ENCODE measurements around the gene UNC5A.

The UNC5A gene

DNA sequence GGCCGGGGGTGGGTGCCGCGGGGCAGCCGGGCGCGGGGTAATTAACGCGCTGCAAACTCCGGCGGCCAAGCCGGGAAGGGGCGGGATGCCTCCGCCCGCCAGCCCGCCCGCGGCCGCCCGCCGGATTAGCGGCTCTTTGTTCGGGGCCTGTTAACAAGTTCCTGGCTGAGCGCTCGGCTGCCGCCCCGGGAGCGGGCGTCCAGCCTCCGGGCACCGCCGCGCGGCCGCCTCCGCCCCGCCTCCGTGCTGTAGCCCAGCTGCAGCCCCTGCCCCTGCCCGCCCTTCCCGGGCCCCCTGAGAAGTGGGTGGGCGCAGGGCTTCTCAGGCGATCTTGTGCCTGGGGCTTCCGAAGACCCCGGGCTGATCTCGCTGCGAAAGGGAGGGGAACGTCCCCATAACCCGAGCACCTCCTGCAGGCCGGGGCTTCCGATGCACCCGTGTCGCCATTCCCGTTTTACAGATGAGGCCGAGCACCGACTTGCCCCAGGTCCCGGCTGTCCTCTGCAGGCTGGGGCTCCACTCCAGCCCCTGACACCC lies 7.5 kb downstream of the UNC5A start (continued):
- TF ChIP-seq GLI2 (tag by site-specific recombination; IDR thresholded peaks at IDR 0.05; ENCODE audit: borderline replicate concordance, low read depth) = no peak
- peak; percentile 80 for TF ChIP-seq ZBTB17 (tag by site-specific recombination; IDR thresholded peaks at IDR 0.05)
- TF ChIP-seq, protein P1, sequence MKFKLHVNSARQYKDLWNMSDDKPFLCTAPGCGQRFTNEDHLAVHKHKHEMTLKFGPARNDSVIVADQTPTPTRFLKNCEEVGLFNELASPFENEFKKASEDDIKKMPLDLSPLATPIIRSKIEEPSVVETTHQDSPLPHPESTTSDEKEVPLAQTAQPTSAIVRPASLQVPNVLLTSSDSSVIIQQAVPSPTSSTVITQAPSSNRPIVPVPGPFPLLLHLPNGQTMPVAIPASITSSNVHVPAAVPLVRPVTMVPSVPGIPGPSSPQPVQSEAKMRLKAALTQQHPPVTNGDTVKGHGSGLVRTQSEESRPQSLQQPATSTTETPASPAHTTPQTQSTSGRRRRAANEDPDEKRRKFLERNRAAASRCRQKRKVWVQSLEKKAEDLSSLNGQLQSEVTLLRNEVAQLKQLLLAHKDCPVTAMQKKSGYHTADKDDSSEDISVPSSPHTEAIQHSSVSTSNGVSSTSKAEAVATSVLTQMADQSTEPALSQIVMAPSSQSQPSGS (tag by site-specific recombination; IDR thresholded peaks at IDR 0.05; ENCODE audit: low read depth) = no peak
- TF ChIP-seq ZNF2 (tag by site-specific recombination; IDR thresholded peaks at IDR 0.05) = no peak
- peak; percentile 11; the same call in 1 of the 2 replicates for TF ChIP-seq KLF8 (tag by site-specific recombination; IDR thresholded peaks at IDR 0.05)
- no peak for TF ChIP-seq BCL11B (tag by site-specific recombination; IDR thresholded peaks at IDR 0.05; ENCODE audit: low read depth)
- TF ChIP-seq ZNF791 (tag by site-specific recombination; IDR thresholded peaks at IDR 0.05) = no peak
- TF ChIP-seq, protein P2, sequence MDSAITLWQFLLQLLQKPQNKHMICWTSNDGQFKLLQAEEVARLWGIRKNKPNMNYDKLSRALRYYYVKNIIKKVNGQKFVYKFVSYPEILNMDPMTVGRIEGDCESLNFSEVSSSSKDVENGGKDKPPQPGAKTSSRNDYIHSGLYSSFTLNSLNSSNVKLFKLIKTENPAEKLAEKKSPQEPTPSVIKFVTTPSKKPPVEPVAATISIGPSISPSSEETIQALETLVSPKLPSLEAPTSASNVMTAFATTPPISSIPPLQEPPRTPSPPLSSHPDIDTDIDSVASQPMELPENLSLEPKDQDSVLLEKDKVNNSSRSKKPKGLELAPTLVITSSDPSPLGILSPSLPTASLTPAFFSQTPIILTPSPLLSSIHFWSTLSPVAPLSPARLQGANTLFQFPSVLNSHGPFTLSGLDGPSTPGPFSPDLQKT (IDR thresholded peaks at IDR 0.05; ENCODE audit: borderline replicate concordance, low read depth, low read length) = no peak
- TF ChIP-seq, protein P3, sequence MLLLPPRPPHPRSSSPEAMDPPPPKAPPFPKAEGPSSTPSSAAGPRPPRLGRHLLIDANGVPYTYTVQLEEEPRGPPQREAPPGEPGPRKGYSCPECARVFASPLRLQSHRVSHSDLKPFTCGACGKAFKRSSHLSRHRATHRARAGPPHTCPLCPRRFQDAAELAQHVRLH (tag by site-specific recombination; IDR thresholded peaks at IDR 0.05) = no peak
- no peak for TF ChIP-seq ZNF510 (tag by site-specific recombination; IDR thresholded peaks at IDR 0.05; ENCODE audit: insufficient replicate concordance)
- no peak for TF ChIP-seq PRDM1 (tag by site-specific recombination; IDR thresholded peaks at IDR 0.05)
- TF ChIP-seq ZFP41 (tag by site-specific recombination; IDR thresholded peaks at IDR 0.05; ENCODE audit: borderline replicate concordance) = no peak
- TF ChIP-seq ZNF341 (tag by site-specific recombination; IDR thresholded peaks at IDR 0.05; ENCODE audit: low read depth) = peak; percentile 39; the same call in 1 of the 2 replicates
- no peak for TF ChIP-seq ZNF155 (tag by site-specific recombination; IDR thresholded peaks at IDR 0.05)
- TF ChIP-seq, protein P4, sequence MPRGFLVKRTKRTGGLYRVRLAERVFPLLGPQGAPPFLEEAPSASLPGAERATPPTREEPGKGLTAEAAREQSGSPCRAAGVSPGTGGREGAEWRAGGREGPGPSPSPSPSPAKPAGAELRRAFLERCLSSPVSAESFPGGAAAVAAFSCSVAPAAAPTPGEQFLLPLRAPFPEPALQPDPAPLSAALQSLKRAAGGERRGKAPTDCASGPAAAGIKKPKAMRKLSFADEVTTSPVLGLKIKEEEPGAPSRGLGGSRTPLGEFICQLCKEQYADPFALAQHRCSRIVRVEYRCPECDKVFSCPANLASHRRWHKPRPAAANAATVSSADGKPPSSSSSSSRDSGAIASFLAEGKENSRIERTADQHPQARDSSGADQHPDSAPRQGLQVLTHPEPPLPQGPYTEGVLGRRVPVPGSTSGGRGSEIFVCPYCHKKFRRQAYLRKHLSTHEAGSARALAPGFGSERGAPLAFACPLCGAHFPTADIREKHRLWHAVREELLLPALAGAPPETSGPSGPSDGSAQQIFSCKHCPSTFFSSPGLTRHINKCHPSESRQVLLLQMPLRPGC (tag by site-specific recombination; IDR thresholded peaks at IDR 0.05) = no peak
- TF ChIP-seq, protein P5, sequence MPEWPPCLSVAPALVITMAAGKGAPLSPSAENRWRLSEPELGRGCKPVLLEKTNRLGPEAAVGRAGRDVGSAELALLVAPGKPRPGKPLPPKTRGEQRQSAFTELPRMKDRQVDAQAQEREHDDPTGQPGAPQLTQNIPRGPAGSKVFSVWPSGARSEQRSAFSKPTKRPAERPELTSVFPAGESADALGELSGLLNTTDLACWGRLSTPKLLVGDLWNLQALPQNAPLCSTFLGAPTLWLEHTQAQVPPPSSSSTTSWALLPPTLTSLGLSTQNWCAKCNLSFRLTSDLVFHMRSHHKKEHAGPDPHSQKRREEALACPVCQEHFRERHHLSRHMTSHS (tag by site-specific recombination; IDR thresholded peaks at IDR 0.05) = no peak
- TF ChIP-seq, protein P6, sequence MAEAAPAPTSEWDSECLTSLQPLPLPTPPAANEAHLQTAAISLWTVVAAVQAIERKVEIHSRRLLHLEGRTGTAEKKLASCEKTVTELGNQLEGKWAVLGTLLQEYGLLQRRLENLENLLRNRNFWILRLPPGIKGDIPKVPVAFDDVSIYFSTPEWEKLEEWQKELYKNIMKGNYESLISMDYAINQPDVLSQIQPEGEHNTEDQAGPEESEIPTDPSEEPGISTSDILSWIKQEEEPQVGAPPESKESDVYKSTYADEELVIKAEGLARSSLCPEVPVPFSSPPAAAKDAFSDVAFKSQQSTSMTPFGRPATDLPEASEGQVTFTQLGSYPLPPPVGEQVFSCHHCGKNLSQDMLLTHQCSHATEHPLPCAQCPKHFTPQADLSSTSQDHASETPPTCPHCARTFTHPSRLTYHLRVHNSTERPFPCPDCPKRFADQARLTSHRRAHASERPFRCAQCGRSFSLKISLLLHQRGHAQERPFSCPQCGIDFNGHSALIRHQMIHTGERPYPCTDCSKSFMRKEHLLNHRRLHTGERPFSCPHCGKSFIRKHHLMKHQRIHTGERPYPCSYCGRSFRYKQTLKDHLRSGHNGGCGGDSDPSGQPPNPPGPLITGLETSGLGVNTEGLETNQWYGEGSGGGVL (tag by site-specific recombination; IDR thresholded peaks at IDR 0.05) = no peak; the same call in 1 of the 2 replicates
- 0 out of 2 replicates have a peak, but pooled peaks have one; percentile 23 for TF ChIP-seq OSR2 (tag by site-specific recombination; IDR thresholded peaks at IDR 0.05)
- no peak for TF ChIP-seq RBAK (tag by site-specific recombination; IDR thresholded peaks at IDR 0.05)
- TF ChIP-seq ZNF629 (tag by site-specific recombination; IDR thresholded peaks at IDR 0.05) = no peak
- TF ChIP-seq ZNF626 (tag by site-specific recombination; IDR thresholded peaks at IDR 0.05) = no peak
- no peak for TF ChIP-seq ZNF184 (tag by site-specific recombination; IDR thresholded peaks at IDR 0.05)
- peak; percentile 61; the same call in 1 of the 2 replicates for TF ChIP-seq ZNF660 (tag by site-specific recombination; IDR thresholded peaks at IDR 0.05)
- TF ChIP-seq ZXDB (tag by site-specific recombination; IDR thresholded peaks at IDR 0.05) = peak; percentile 37; the same call in 1 of the 2 replicates
- peak; percentile 49; the same call in 1 of the 2 replicates for TF ChIP-seq ZNF785 (tag by site-specific recombination; IDR thresholded peaks at IDR 0.05)
- peak; percentile 61; the same call in 1 of the 2 replicates for TF ChIP-seq TCF7L2 (IDR thresholded peaks at IDR 0.05; ENCODE audit: borderline replicate concordance, low read depth, low read length)
- 0 out of 2 replicates have a peak, but pooled peaks have one; percentile 11 for TF ChIP-seq ZBTB48 (tag by site-specific recombination; IDR thresholded peaks at IDR 0.05)
- TF ChIP-seq GLIS2 (tag by site-specific recombination; IDR thresholded peaks at IDR 0.05) = no peak
- no peak for TF ChIP-seq ZNF792 (tag by site-specific recombination; IDR thresholded peaks at IDR 0.05)
- TF ChIP-seq ZNF843 (tag by site-specific recombination; IDR thresholded peaks at IDR 0.05) = no peak
- TF ChIP-seq ZNF16 (tag by site-specific recombination; IDR thresholded peaks at IDR 0.05; ENCODE audit: low read depth) = no peak
- no peak for TF ChIP-seq ZBTB21 (tag by site-specific recombination; IDR thresholded peaks at IDR 0.05)
- TF ChIP-seq SP3 (tag by site-specific recombination; IDR thresholded peaks at IDR 0.05) = peak; percentile 68
- no peak for TF ChIP-seq ZNF138 (tag by site-specific recombination; IDR thresholded peaks at IDR 0.05; ENCODE audit: borderline replicate concordance)
